ENCODE measurements around the gene ARHGAP15.

DNA sequence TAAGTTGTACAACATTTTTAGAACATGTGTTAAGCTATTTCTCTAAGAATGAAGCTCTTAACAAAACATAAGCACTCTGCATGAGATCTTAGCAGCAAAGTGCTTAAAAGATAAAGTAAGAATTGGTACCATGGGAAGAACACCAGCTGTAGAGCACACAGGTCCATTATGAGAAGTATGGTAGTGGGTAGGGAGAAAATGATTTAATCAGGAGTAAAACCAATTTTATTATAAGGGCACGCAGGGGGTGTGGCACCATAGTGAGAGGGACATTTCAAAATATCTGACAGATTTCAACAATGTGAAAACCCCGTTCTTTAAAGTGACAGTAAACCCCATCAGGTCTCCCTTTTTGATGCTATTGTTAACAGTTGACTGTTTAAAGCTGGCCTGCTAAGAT lies 492.9 kb downstream of the ARHGAP15 start:
- TF ChIP-seq JUND (IDR thresholded peaks at IDR 0.05) (no peak), SP1 (IDR thresholded peaks at IDR 0.05) (no peak)
- TF ChIP-seq, protein P1, sequence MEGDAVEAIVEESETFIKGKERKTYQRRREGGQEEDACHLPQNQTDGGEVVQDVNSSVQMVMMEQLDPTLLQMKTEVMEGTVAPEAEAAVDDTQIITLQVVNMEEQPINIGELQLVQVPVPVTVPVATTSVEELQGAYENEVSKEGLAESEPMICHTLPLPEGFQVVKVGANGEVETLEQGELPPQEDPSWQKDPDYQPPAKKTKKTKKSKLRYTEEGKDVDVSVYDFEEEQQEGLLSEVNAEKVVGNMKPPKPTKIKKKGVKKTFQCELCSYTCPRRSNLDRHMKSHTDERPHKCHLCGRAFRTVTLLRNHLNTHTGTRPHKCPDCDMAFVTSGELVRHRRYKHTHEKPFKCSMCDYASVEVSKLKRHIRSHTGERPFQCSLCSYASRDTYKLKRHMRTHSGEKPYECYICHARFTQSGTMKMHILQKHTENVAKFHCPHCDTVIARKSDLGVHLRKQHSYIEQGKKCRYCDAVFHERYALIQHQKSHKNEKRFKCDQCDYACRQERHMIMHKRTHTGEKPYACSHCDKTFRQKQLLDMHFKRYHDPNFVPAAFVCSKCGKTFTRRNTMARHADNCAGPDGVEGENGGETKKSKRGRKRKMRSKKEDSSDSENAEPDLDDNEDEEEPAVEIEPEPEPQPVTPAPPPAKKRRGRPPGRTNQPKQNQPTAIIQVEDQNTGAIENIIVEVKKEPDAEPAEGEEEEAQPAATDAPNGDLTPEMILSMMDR (IDR thresholded peaks at IDR 0.05; ENCODE audit: low read depth, low read length, missing input control), result no peak
- TF ChIP-seq, protein P2, sequence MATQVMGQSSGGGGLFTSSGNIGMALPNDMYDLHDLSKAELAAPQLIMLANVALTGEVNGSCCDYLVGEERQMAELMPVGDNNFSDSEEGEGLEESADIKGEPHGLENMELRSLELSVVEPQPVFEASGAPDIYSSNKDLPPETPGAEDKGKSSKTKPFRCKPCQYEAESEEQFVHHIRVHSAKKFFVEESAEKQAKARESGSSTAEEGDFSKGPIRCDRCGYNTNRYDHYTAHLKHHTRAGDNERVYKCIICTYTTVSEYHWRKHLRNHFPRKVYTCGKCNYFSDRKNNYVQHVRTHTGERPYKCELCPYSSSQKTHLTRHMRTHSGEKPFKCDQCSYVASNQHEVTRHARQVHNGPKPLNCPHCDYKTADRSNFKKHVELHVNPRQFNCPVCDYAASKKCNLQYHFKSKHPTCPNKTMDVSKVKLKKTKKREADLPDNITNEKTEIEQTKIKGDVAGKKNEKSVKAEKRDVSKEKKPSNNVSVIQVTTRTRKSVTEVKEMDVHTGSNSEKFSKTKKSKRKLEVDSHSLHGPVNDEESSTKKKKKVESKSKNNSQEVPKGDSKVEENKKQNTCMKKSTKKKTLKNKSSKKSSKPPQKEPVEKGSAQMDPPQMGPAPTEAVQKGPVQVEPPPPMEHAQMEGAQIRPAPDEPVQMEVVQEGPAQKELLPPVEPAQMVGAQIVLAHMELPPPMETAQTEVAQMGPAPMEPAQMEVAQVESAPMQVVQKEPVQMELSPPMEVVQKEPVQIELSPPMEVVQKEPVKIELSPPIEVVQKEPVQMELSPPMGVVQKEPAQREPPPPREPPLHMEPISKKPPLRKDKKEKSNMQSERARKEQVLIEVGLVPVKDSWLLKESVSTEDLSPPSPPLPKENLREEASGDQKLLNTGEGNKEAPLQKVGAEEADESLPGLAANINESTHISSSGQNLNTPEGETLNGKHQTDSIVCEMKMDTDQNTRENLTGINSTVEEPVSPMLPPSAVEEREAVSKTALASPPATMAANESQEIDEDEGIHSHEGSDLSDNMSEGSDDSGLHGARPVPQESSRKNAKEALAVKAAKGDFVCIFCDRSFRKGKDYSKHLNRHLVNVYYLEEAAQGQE (IDR thresholded peaks at IDR 0.05), result no peak

Measured in liver (tissue), 3 donors.